ENCODE measurements around the gene MAJIN.

- TF ChIP-seq SMC3 (IDR thresholded peaks at IDR 0.05; ENCODE audit: low read depth, low read length) (no peak), FOSL2 (IDR thresholded peaks at IDR 0.05; ENCODE audit: borderline replicate concordance, low read depth) (no peak), CTCF (IDR thresholded peaks at IDR 0.05) (no peak), PBX3 (IDR thresholded peaks at IDR 0.05) (no peak), USF2 (IDR thresholded peaks at IDR 0.05; ENCODE audit: borderline replicate concordance, low read depth, low read length) (no peak)
Observed at GRCh38 chr11:64933213-64933934, 38.5 kb downstream of the MAJIN start.

Measured in SK-N-SH (cell line).